Heart left ventricle (tissue), 16 donors: ENCODE data around the gene RNF150. TPM values are rescaled to one million over a fixed set of nuclear protein-coding genes. Genes with fewer than 3 reads are reported as not detected.

Source experiments
- ATAC-seq, 4 donors: fragments of 200-7000 bp; cut with Tn5 transposase; one replicate each; pipeline ENCODE4 v1.9.1; 2020 to 2022; ENCODE audit warnings: moderate library complexity in 4 of 4, mild to moderate bottlenecking in 3 of 4, moderate number of reproducible peaks in 1 of 4
- DNase-seq, 5 donors: peaks; one replicate each; pipeline ENCODE4 v3.0.0-alpha.2; 2020
- H3K27ac ChIP-seq, 12 donors: fragments of 200-600 bp; sonication (generic) in 4 of 12; one replicate each; pipeline versions ENCODE4 v1.5.0 to v1.8.0; 2016 to 2022; ENCODE audit warnings: mild to moderate bottlenecking in 2 of 12
- H3K27me3 ChIP-seq, 9 donors: fragments of 200-600 bp; sonication (generic) in 2 of 9; one replicate each; pipeline versions ENCODE4 v1.5.1 to v1.8.0; 2016 to 2022; ENCODE audit warnings: mild to moderate bottlenecking in 3 of 9
- H3K36me3 ChIP-seq, 9 donors: fragments of 200-600 bp; sonication (generic) in 2 of 9; one replicate each; pipeline versions ENCODE4 v1.5.0 to v1.8.0; 2018 to 2022; ENCODE audit warnings: mild to moderate bottlenecking in 2 of 9
- H3K4me1 ChIP-seq, 12 donors: fragments of 200-600 bp; sonication (generic) in 4 of 12; one replicate each; pipeline versions ENCODE4 v1.5.0 to v1.8.0; 2016 to 2022; ENCODE audit warnings: mild to moderate bottlenecking in 3 of 12
- H3K4me3 ChIP-seq, 12 donors: fragments of 200-600 bp; sonication (generic) in 4 of 12; one replicate each; pipeline versions ENCODE4 v1.5.0 to v1.8.0; 2017 to 2022; ENCODE audit warnings: mild to moderate bottlenecking in 9 of 12, moderate library complexity in 4 of 12
- H3K9me3 ChIP-seq, 12 donors: fragments of 200-600 bp; sonication (generic) in 4 of 12; one replicate each; pipeline versions ENCODE4 v1.5.0 to v1.8.0; 2016 to 2022; ENCODE audit warnings: mild to moderate bottlenecking in 1 of 12
- POLR2A ChIP-seq, 2 donors: fragments of 450-650 bp; IDR thresholded peaks; one replicate each; pipeline ENCODE4 v1.6.1; 2017; ENCODE audit warnings: antibody characterized with exemption in 2 of 2, mild to moderate bottlenecking in 2 of 2, moderate library complexity in 2 of 2
- WGBS, 4 donors: extraction: QIAGEN DNeasy Blood & Tissue Kit in 2 of 4; methylation state at CpG; one replicate each; pipeline versions ENCODE4 v1.1.5 to v1.1.7; 2013 to 2018; 5-methylcytosine and 5-hydroxymethylcytosine counted together
- intact Hi-C, 10 donors: fragments of 100-400 bp; cut with DNase I; formaldehyde crosslinking; loops; one replicate each; pipeline versions ENCODE4 v1.11.1 to v1.14.2; 2022
- polyA plus RNA-seq, 2 donors: library from polyadenylated mRNA; stranded (reverse); fragments of 200-250 nt; gene quantifications; one replicate each; pipeline ENCODE4 v1.2.3, GENCODE V29; 2013
- total RNA-seq, 9 donors: library from RNA; depleted of rRNA in 2 of 9; stranded (reverse); fragments of >200 nt in 2 of 9; fragmentation: NEBNext Ultra II Directional in 3 of 9; extraction: Animal tissue kit (Norgen Biotek cat#: 25700) in 3 of 9; gene quantifications; one replicate each; pipeline versions ENCODE4 v1.1.0 to v1.2.4, GENCODE V29; 2016 to 2023
- TF ChIP-seq, protein P1 (sequence below), 12 donors: fragments of 200-600 bp; sonication (generic) in 4 of 12; IDR thresholded peaks; one replicate each; pipeline versions ENCODE4 v1.5.0 to v1.8.0; 2018 to 2022; ENCODE audit warnings: antibody characterized with exemption in 12 of 12, mild to moderate bottlenecking in 5 of 12
- donor health status: ischemic (EF 13 %, LVEDD 7.1; RV severe dilation, severe dysfunction).
- donor health status: healthy with polysubstance abuse.
- donor health status: DM: no; HTN: yes; CAD: no.
- donor health status: DM: no; HTN: no; CAD: no.
- donor health status: ischemic (EF 25% LVEDD 6.9; RV normal size, moderate dysfunction).
- donor health status: ischemic (EF 25% LVEDD 5.7; RV mildly dilated, moderate dysfunction).
- donor health status: healthy.
- donor health status: DM: yes; HTN: yes; CAD: no.
- donor health status: ischemic (EF 35%, LVEDD 5.7; RV mildly dilated, moderate dysfunction).
- donor health status: nonischemic (EF 11% LVEDD 7.7; RV severe dilation, severe dysfunction).
- donor health status: DM: yes; HTN: yes; CAD: no.
- donor health status: PGD.
- donor health status: ischemic (EF 29% LVEDD 5.4; RV normal size, mild dysfunction).
- donor health status: nonischemic (EF 23%, LVEDD 6.1; RV moderate dilation, normal function).

The RNF150 gene
- total and polyA plus RNA-seq, 11 donors: 11.9 to 146 (median 72.5) TPM

DNA sequence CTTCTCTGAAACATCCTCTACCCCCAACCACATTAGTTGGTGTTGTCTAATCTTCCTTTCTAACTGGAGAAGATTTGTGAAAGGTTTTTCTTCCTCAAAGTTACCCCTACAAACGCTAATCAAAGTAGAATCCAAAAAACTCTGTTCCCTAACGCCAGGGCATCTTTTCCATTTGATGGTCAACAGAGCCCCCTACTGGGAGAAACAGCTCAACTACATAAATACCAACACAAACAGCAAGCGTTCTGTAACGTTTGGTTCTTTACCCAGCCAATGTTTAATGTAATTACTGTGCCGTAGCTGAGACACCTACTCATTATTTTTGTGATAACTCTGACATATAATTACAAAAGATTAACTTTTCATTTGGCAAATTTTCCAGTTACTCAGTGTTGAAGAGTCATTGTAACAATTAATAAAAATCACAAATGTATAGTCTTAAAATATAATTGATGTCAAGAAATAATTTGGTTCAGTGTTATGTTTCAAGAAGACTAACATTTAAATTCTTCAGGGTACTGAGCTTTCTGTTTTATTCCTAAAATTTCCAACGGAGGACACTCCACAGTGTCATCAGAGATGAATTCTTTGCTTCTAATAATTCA lies 282.1 kb downstream of the RNF150 start:
- Histone ChIP-seq H3K4me1 (peaks cover 0 to 5% (median 2%) of the 10 kb centered on the region in 12 donors), H3K27ac (no peak overlapping the region), H3K4me3 (no peak overlapping the region), H3K9me3 (no peaks in the 10 kb centered on the region), H3K36me3 (no peaks in the 10 kb centered on the region), H3K27me3 (no peaks in the 10 kb centered on the region)
- WGBS, 4 donors: 1 to 3% (median 1%) methylated on average over 6 of the region's 6 CpGs
- DNase-seq (peak in 2 of 5 donors; percentile 37 to 52), ATAC-seq (peak in 3 of 4 donors; percentile 59 to 65 (median 64))
- intact Hi-C loops: loop anchor here (1.0 to 10.0 kb wide), 24 partner anchors 94 to 496 kb away; partner anchors contain the start of genes ELMOD2 (in 5 of the 10), TBC1D9 (in 4 of the 10), CLGN (in 2 of the 10) and ZNF330 (in 1 of the 10)
- TF ChIP-seq, protein P1, sequence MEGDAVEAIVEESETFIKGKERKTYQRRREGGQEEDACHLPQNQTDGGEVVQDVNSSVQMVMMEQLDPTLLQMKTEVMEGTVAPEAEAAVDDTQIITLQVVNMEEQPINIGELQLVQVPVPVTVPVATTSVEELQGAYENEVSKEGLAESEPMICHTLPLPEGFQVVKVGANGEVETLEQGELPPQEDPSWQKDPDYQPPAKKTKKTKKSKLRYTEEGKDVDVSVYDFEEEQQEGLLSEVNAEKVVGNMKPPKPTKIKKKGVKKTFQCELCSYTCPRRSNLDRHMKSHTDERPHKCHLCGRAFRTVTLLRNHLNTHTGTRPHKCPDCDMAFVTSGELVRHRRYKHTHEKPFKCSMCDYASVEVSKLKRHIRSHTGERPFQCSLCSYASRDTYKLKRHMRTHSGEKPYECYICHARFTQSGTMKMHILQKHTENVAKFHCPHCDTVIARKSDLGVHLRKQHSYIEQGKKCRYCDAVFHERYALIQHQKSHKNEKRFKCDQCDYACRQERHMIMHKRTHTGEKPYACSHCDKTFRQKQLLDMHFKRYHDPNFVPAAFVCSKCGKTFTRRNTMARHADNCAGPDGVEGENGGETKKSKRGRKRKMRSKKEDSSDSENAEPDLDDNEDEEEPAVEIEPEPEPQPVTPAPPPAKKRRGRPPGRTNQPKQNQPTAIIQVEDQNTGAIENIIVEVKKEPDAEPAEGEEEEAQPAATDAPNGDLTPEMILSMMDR (IDR thresholded peaks at IDR 0.05): peak; percentile 65 to 90 (median 82)
- TF ChIP-seq POLR2A (IDR thresholded peaks at IDR 0.05): no peak

DNA sequence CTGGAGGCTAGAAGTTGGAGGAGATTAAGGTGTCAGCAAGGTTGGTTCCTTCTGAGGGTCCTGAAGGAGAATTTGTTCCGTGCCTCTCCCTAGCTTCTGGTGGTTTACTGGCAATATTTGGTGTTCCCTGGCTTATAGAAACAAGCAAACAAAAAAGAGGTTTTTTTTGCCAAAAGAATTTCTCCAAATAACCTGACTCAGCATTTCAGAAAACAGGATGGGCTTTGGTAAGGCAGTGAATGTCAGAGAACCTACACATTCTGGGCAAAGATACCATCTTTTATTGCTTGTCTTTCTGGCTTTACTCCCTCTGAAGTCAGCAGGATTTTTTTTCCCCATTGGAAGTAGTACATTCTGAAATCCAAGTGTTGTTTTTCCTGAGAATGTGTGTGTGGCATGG lies 283.7 kb downstream of the RNF150 start:
- Histone ChIP-seq H3K27ac (no peak overlapping the region), H3K27me3 (no peaks in the 10 kb centered on the region), H3K4me3 (no peak overlapping the region), H3K36me3 (no peaks in the 10 kb centered on the region), H3K9me3 (peaks cover 0 to 3% (median 0%) of the 10 kb centered on the region in 12 donors), H3K4me1 (peaks cover 0 to 5% (median 0%) of the 10 kb centered on the region in 12 donors)
- no peak for ATAC-seq
- intact Hi-C loops: loop anchor here in 5 of 10 donors (5.0 to 10.0 kb wide), 6 partner anchors 85 to 487 kb away; partner anchors contain the start of genes ELMOD2 (in 1 of the 5) and TBC1D9 (in 1 of the 5)
- no peak for DNase-seq
- WGBS, 4 donors: 93 to 100% (median 98%) methylated on average over 1 of the region's 1 CpG
- TF ChIP-seq, protein P1 (IDR thresholded peaks at IDR 0.05): no peak
- no peak for TF ChIP-seq POLR2A (IDR thresholded peaks at IDR 0.05)

DNA sequence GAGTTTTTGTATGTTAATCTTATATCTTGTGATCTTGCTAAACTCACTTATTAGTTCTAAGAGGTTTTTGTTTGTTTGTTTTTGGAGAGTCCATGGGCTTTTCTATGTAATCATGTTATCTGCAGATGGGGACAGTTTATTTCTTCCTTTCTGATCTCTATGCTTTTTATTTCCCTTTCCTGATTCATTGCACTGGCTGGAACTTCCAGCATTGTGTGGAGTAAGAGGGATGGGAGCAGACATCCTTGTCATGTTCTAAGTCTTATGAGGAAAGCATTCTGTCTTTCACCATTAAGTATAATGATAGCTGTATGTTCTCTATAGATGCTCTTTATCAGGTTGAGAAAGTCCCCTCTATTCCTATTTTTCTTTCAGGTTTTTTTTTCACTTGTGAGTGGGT lies 286.5 kb downstream of the RNF150 start:
- no peak overlapping the region for H3K27ac ChIP-seq
- no peak for TF ChIP-seq POLR2A (IDR thresholded peaks at IDR 0.05)
- TF ChIP-seq, protein P1 (IDR thresholded peaks at IDR 0.05): no peak
- H3K4me3 ChIP-seq: no peak overlapping the region
- DNase-seq (no peak), ATAC-seq (no peak)
- peaks cover 0 to 5% (median 0%) of the 10 kb centered on the region in 12 donors for H3K9me3 ChIP-seq
- peaks cover 0 to 5% (median 0%) of the 10 kb centered on the region in 12 donors for H3K4me1 ChIP-seq
- no peaks in the 10 kb centered on the region for H3K27me3 ChIP-seq
- H3K36me3 ChIP-seq: no peaks in the 10 kb centered on the region
- intact Hi-C loops: loop anchor here in 5 of 10 donors (5.0 to 10.0 kb wide), 6 partner anchors 82 to 484 kb away; partner anchors contain the start of genes ELMOD2 (in 1 of the 5) and TBC1D9 (in 1 of the 5)

DNA sequence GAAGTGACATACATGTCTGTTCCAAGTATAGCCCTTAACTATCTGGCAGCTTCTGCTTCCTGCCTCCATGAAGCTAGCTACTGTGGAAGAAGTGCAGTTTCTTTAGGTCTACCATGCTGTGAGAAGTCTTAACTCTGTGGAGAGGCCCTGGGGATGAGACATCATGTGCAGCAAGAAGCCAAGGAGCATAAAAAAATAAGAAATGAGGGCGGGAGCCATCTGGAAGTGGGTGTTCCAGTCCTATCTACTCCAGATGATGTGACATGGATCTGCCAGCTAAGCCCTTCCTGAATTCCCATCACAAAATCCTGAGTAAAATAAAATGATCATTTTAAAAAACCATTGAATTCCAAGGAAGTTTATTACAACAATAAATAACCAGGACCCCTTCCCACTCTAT lies 289.2 kb downstream of the RNF150 start:
- no peak for TF ChIP-seq POLR2A (IDR thresholded peaks at IDR 0.05)
- TF ChIP-seq, protein P1 (IDR thresholded peaks at IDR 0.05): no peak

More for the DNA sequence above, 289.2 kb downstream of the RNF150 start:
- Histone ChIP-seq H3K36me3 (no peaks in the 10 kb centered on the region), H3K27me3 (no peaks in the 10 kb centered on the region), H3K27ac (no peak overlapping the region), H3K4me3 (no peak overlapping the region), H3K4me1 (peaks cover 0 to 11% (median 0%) of the 10 kb centered on the region in 12 donors), H3K9me3 (peaks cover 0 to 17% (median 0%) of the 10 kb centered on the region in 12 donors)
- DNase-seq (no peak), ATAC-seq (no peak)
- intact Hi-C loops: loop anchor here in 4 of 10 donors (10.0 kb wide), 4 partner anchors 79 to 319 kb away; partner anchors contain the start of gene ELMOD2 (in 1 of the 4)
- WGBS, 4 donors: 67 to 83% (median 68%) methylated on average over 1 of the region's 1 CpG
